Endodermal cell (in vitro differentiated cells): ENCODE data around the gene LSP1. TPM values are rescaled to one million over a fixed set of nuclear protein-coding genes. Genes with fewer than 3 reads are reported as not detected.

Experiments used
- DNase-seq: peaks from one replicate; pipeline ENCODE4 v3.0.0-alpha.2; 2017
- H3K27ac ChIP-seq: 2 replicates; pipeline ENCODE4 v1.5.1; 2013; ENCODE audit warnings: mild to moderate bottlenecking, low read depth, low read length, moderate library complexity
- H3K27me3 ChIP-seq: 2 replicates; pipeline ENCODE4 v1.6.1; 2013; ENCODE audit warnings: mild to moderate bottlenecking, low read length, moderate library complexity; ENCODE audit not compliant: insufficient read depth, control insufficient read depth, poor library complexity, severe bottlenecking
- H3K36me3 ChIP-seq: 2 replicates; pipeline ENCODE4 v1.7.0; 2013; ENCODE audit warnings: mild to moderate bottlenecking, low read length, moderate library complexity; ENCODE audit not compliant: control insufficient read depth, insufficient read depth
- H3K4me1 ChIP-seq: one replicate; pipeline ENCODE4 v1.7.0; 2013; ENCODE audit warnings: low read length; ENCODE audit not compliant: control insufficient read depth, insufficient read depth
- H3K4me3 ChIP-seq: 2 replicates; pipeline ENCODE4 v1.5.1; 2013; ENCODE audit warnings: mild to moderate bottlenecking, low read length, moderate library complexity
- H3K9ac ChIP-seq: 2 replicates; pipeline ENCODE4 v1.6.1; 2013; ENCODE audit warnings: mild to moderate bottlenecking, low read length, moderate library complexity; ENCODE audit not compliant: poor library complexity, severe bottlenecking; ENCODE audit errors: extremely low read depth
- H3K9me3 ChIP-seq: 2 replicates; pipeline ENCODE4 v1.6.1; 2013; ENCODE audit warnings: mild to moderate bottlenecking, low read length, moderate library complexity; ENCODE audit not compliant: control insufficient read depth
- H3K27ac Mint-ChIP-seq: 2 replicates; pipeline ENCODE4 v1.8.0; 2020; ENCODE audit warnings: mixed read lengths
- H3K27me3 Mint-ChIP-seq: 2 replicates; pipeline ENCODE4 v1.8.0; 2021; ENCODE audit warnings: mild to moderate bottlenecking, mixed read lengths; ENCODE audit not compliant: insufficient read depth
- H3K36me3 Mint-ChIP-seq: 2 replicates; pipeline ENCODE4 v1.8.0; 2020; ENCODE audit warnings: low read depth, mixed read lengths
- H3K4me1 Mint-ChIP-seq: 2 replicates; pipeline ENCODE4 v1.8.0; 2020; ENCODE audit warnings: mixed read lengths
- H3K4me3 Mint-ChIP-seq: 2 replicates; pipeline ENCODE4 v1.8.0; 2020; ENCODE audit warnings: mild to moderate bottlenecking, moderate library complexity, mixed read lengths
- H3K9me3 Mint-ChIP-seq: 2 replicates; pipeline ENCODE4 v1.8.0; 2020; ENCODE audit warnings: mild to moderate bottlenecking, mixed read lengths
- CTCF ChIP-seq: fragments of 200-600 bp; sonication (generic); conservative IDR thresholded peaks from 2 replicates; pipeline ENCODE4 v1.5.0; 2021; ENCODE audit warnings: antibody characterized with exemption, mild to moderate bottlenecking
- WGBS, 2 experiments: methylation state at CpG; one replicate each; pipeline versions ENCODE4 v1.1.5 to v1.1.7; 2013; ENCODE audit warnings: missing lambda C conversion rate in 2 of 2, mixed read lengths in 1 of 2; ENCODE audit not compliant: insufficient coverage in 1 of 2, insufficient read length in 1 of 2; 5-methylcytosine and 5-hydroxymethylcytosine counted together
- total RNA-seq, 2 donors: library from RNA; stranded (reverse); fragmentation: NEBNext Ultra II Directional in 1 of 2; extraction: Animal tissue kit (Norgen Biotek cat#: 25700) in 1 of 2; gene quantifications; 2 replicates in 1 of 2; 3 replicates in 1 of 2; pipeline ENCODE4 v1.2.1, GENCODE V29; 2021

LSP1 gene
- total RNA-seq, 2 donors from 2014 or later, result not detected

- TF ChIP-seq CTCF, result no peak
- Mint-ChIP-seq H3K27me3 (peaks cover 4% of the 10 kb centered on the region), H3K27ac (no peak overlapping the region), H3K4me3 (no peak overlapping the region), H3K4me1 (no peaks in the 10 kb centered on the region), H3K9me3 (no peaks in the 10 kb centered on the region), H3K36me3 (no peaks in the 10 kb centered on the region)
- Histone ChIP-seq H3K27me3 (no peaks in the 10 kb centered on the region), H3K4me3 (no peak overlapping the region), H3K36me3 (no peaks in the 10 kb centered on the region), H3K9me3 (no peaks in the 10 kb centered on the region), H3K9ac (no peak overlapping the region), H3K4me1 (no peaks in the 10 kb centered on the region), H3K27ac (no peak overlapping the region)
- WGBS, 2 experiments, result 39 to 66% methylated on average over 19 to 27 of the region's 27 CpGs
- DNase-seq, result peak; percentile 72
Observed at GRCh38 chr11:1863352-1864216, 10.7 kb downstream of the LSP1 start.

- H3K4me1 Mint-ChIP-seq, result no peaks in the 10 kb centered on the region
- H3K36me3 Mint-ChIP-seq, result no peaks in the 10 kb centered on the region
- Histone ChIP-seq H3K9me3 (no peaks in the 10 kb centered on the region), H3K4me1 (no peaks in the 10 kb centered on the region), H3K36me3 (no peaks in the 10 kb centered on the region), H3K27me3 (no peaks in the 10 kb centered on the region), H3K4me3 (no peak overlapping the region), H3K9ac (no peak overlapping the region), H3K27ac (no peak overlapping the region)
- DNase-seq, result no peak
- whole genome bisulfite sequencing, 2 experiments, result 85 to 92% methylated on average over 7 to 18 of the region's 18 CpGs
- H3K9me3 Mint-ChIP-seq, result no peaks in the 10 kb centered on the region
- H3K27ac Mint-ChIP-seq, result no peak overlapping the region
- no peak for TF ChIP-seq CTCF
- peaks cover 7% of the 10 kb centered on the region for H3K27me3 Mint-ChIP-seq
- no peak overlapping the region for H3K4me3 Mint-ChIP-seq
Observed at GRCh38 chr11:1864231-1864630, 11.3 kb downstream of the LSP1 start.

- H3K4me3 ChIP-seq, result no peak overlapping the region
- 86 to 94% methylated on average over 14 to 30 of the region's 30 CpGs for WGBS, 2 experiments
- no peak for TF ChIP-seq CTCF
- Mint-ChIP-seq H3K27ac (no peak overlapping the region), H3K9me3 (no peaks in the 10 kb centered on the region), H3K4me1 (no peaks in the 10 kb centered on the region), H3K36me3 (no peaks in the 10 kb centered on the region), H3K27me3 (peaks cover 10% of the 10 kb centered on the region), H3K4me3 (no peak overlapping the region)
- no peaks in the 10 kb centered on the region for H3K36me3 ChIP-seq
- no peaks in the 10 kb centered on the region for H3K27me3 ChIP-seq
- no peak overlapping the region for H3K27ac ChIP-seq
- no peak overlapping the region for H3K9ac ChIP-seq
- H3K9me3 ChIP-seq, result no peaks in the 10 kb centered on the region
- DNase-seq, result no peak
- H3K4me1 ChIP-seq, result no peaks in the 10 kb centered on the region
Observed at GRCh38 chr11:1864831-1865665, 12.2 kb downstream of the LSP1 start.
